ENCODE data around the gene RAP1GAP.

GRCh38 chr1:21652101-21652936, 16.8 kb downstream of the RAP1GAP start:
- TF ChIP-seq EZH2 (IDR thresholded peaks at IDR 0.05; ENCODE audit: low read depth) = no peak
- TF ChIP-seq, protein P1, sequence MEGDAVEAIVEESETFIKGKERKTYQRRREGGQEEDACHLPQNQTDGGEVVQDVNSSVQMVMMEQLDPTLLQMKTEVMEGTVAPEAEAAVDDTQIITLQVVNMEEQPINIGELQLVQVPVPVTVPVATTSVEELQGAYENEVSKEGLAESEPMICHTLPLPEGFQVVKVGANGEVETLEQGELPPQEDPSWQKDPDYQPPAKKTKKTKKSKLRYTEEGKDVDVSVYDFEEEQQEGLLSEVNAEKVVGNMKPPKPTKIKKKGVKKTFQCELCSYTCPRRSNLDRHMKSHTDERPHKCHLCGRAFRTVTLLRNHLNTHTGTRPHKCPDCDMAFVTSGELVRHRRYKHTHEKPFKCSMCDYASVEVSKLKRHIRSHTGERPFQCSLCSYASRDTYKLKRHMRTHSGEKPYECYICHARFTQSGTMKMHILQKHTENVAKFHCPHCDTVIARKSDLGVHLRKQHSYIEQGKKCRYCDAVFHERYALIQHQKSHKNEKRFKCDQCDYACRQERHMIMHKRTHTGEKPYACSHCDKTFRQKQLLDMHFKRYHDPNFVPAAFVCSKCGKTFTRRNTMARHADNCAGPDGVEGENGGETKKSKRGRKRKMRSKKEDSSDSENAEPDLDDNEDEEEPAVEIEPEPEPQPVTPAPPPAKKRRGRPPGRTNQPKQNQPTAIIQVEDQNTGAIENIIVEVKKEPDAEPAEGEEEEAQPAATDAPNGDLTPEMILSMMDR (conservative IDR thresholded peaks at IDR 0.05) = no peak

Measured in PC-9 (cell line).